Neural cell (in vitro differentiated cells): Measurements from ENCODE around the gene ACTR1B. TPM values are rescaled to one million over a fixed set of nuclear protein-coding genes. Genes with fewer than 3 reads are reported as not detected.

Experiments
- H2AFZ ChIP-seq: fragments of 200-600, 300-800 bp; sonication (generic), shearing (Covaris generic); 2 replicates; pipeline ENCODE4 v1.6.0; 2014; ENCODE audit warnings: low read depth, mild to moderate bottlenecking, antibody characterized with exemption, low read length, moderate library complexity
- H3F3A ChIP-seq: fragments of 200-600 bp; shearing (Covaris generic); 2 replicates; pipeline ENCODE4 v1.6.1; 2016; ENCODE audit warnings: mild to moderate bottlenecking, moderate library complexity, mixed read lengths, antibody characterized with exemption, low read length; ENCODE audit not compliant: insufficient read depth, poor library complexity, severe bottlenecking
- H3K27ac ChIP-seq: fragments of 200-600, 300-800 bp; sonication (generic), shearing (Covaris generic); 2 replicates; pipeline ENCODE4 v1.5.1; 2014; ENCODE audit warnings: mild to moderate bottlenecking, low read length, moderate library complexity
- H3K27me3 ChIP-seq: fragments of 300-800, 200-600 bp; sonication (generic), shearing (Covaris generic); 2 replicates; pipeline ENCODE4 v1.6.0; 2014; ENCODE audit warnings: mild to moderate bottlenecking, low read depth, low read length, moderate library complexity; ENCODE audit not compliant: insufficient read depth
- H3K36me3 ChIP-seq: fragments of 300-800, 200-600 bp; sonication (generic), shearing (Covaris generic); 2 replicates; pipeline ENCODE4 v1.5.1; 2014; ENCODE audit warnings: mild to moderate bottlenecking, antibody characterized with exemption, low read length, moderate library complexity; ENCODE audit not compliant: insufficient read depth
- H3K4me2 ChIP-seq: fragments of 300-800, 200-600 bp; sonication (generic), shearing (Covaris generic); 2 replicates; pipeline ENCODE4 v1.6.0; 2014; ENCODE audit warnings: mild to moderate bottlenecking, low read length
- H3K4me3 ChIP-seq: fragments of 300-800, 200-600 bp; sonication (generic), shearing (Covaris generic); 2 replicates; pipeline ENCODE4 v1.5.1; 2014; ENCODE audit warnings: mild to moderate bottlenecking, low read length, moderate library complexity
- H3K79me2 ChIP-seq: fragments of 200-600 bp; shearing (Covaris generic); replicated peaks from 2 replicates; pipeline ENCODE4 v1.6.0; 2014; ENCODE audit warnings: mild to moderate bottlenecking, low read length, moderate library complexity; ENCODE audit not compliant: insufficient read depth
- H3K9ac ChIP-seq: fragments of 300-800, 200-600 bp; sonication (generic), shearing (Covaris generic); 2 replicates; pipeline ENCODE4 v1.6.1; 2016; ENCODE audit warnings: mild to moderate bottlenecking, low read length, mixed read lengths
- H3K9me2 ChIP-seq: fragments of 200-600 bp; shearing (Covaris generic); 2 replicates; pipeline ENCODE4 v1.6.1; 2016; ENCODE audit warnings: mild to moderate bottlenecking, low read length, mixed read lengths; ENCODE audit not compliant: insufficient read depth
- H3K9me3 ChIP-seq: fragments of 200-600, 300-800 bp; sonication (generic), shearing (Covaris generic); 2 replicates; pipeline ENCODE4 v1.6.1; 2016; ENCODE audit warnings: mild to moderate bottlenecking, mixed run types, low read length, moderate library complexity, mixed read lengths
- H4K20me1 ChIP-seq: fragments of 200-600 bp; shearing (Covaris generic); 2 replicates; pipeline ENCODE4 v1.6.1; 2016; ENCODE audit warnings: mild to moderate bottlenecking, mixed run types; ENCODE audit not compliant: insufficient read depth
- CTCF ChIP-seq: fragments of 450-650 bp; IDR thresholded peaks from 2 replicates; pipeline ENCODE4 v1.5.1; 2014; ENCODE audit warnings: antibody characterized with exemption, mild to moderate bottlenecking, moderate library complexity; ENCODE audit not compliant: poor library complexity, severe bottlenecking
- EP300 ChIP-seq: fragments of 450-650 bp; conservative IDR thresholded peaks from 2 replicates; pipeline ENCODE4 v1.6.1; 2014; ENCODE audit warnings: antibody characterized with exemption, mild to moderate bottlenecking, moderate library complexity; ENCODE audit not compliant: poor library complexity, severe bottlenecking
- EZH2 ChIP-seq: fragments of 200-600, 300-800 bp; shearing (Covaris generic), sonication (generic); IDR thresholded peaks from 2 replicates; pipeline ENCODE4 v1.6.1; 2014; ENCODE audit warnings: antibody characterized with exemption, low read length, borderline replicate concordance, mild to moderate bottlenecking; ENCODE audit not compliant: insufficient read depth, poor library complexity, severe bottlenecking
- MXI1 ChIP-seq: fragments of 450-650 bp; conservative IDR thresholded peaks from 2 replicates; pipeline ENCODE4 v1.6.1; 2014; ENCODE audit warnings: antibody characterized with exemption, mild to moderate bottlenecking; ENCODE audit not compliant: poor library complexity, severe bottlenecking
- POLR2AphosphoS5 ChIP-seq: IDR thresholded peaks from 2 replicates; pipeline ENCODE4 v1.6.1; 2012
- RAD21 ChIP-seq: fragments of 450-650 bp; conservative IDR thresholded peaks from 2 replicates; pipeline ENCODE4 v1.6.1; 2014; ENCODE audit warnings: antibody characterized with exemption, mild to moderate bottlenecking, moderate library complexity
- SMC3 ChIP-seq: fragments of 450-650 bp; conservative IDR thresholded peaks from 2 replicates; pipeline ENCODE4 v1.6.1; 2014; ENCODE audit warnings: antibody characterized with exemption, mild to moderate bottlenecking, moderate library complexity; ENCODE audit not compliant: poor library complexity
- TAF1 ChIP-seq: IDR thresholded peaks from 2 replicates; pipeline ENCODE4 v1.6.1; 2012; ENCODE audit warnings: low read depth
- polyA plus RNA-seq: library from polyadenylated mRNA; depleted of rRNA; stranded (reverse); fragments of >200 nt; gene quantifications from 2 replicates; pipeline ENCODE4 v1.2.3, GENCODE V29; 2014
- TF ChIP-seq, protein P1 (sequence below): IDR thresholded peaks from 2 replicates; pipeline ENCODE4 v1.6.1; 2012; ENCODE audit warnings: borderline replicate concordance

Gene ACTR1B
- polyA plus RNA-seq, 1 donor from 2014 or later = 138 TPM

DNA sequence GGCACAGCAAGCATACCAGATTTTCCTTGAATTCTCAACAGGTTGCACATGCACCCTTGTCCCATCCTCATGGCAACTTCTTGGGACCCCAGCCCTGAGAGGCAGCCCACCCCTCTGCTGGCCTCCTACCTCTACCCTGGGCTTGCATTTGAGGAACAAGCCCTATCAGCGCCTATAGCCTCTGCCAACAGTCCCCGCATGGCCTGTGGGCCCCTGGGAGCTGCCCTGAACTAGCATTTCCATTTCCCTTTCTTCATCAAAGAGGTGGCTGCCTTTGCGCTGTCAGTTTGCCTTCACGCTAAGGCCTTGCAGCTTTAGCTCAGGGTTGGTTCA is 44.2 kb upstream of the ACTR1B start:
- no peaks in the 10 kb centered on the region for H3K79me2 ChIP-seq
- H3K9me3 ChIP-seq = no peaks in the 10 kb centered on the region
- H3F3A ChIP-seq = no peaks in the 10 kb centered on the region
- no peak overlapping the region for H2AFZ ChIP-seq
- no peak overlapping the region for H3K27ac ChIP-seq
- H3K4me2 ChIP-seq = no peak overlapping the region
- TF ChIP-seq EZH2 (no peak), SMC3 (no peak), MXI1 (no peak), CTCF (no peak), TAF1 (no peak), EP300 (no peak), POLR2AphosphoS5 (no peak), RAD21 (no peak)
- TF ChIP-seq, protein P1, sequence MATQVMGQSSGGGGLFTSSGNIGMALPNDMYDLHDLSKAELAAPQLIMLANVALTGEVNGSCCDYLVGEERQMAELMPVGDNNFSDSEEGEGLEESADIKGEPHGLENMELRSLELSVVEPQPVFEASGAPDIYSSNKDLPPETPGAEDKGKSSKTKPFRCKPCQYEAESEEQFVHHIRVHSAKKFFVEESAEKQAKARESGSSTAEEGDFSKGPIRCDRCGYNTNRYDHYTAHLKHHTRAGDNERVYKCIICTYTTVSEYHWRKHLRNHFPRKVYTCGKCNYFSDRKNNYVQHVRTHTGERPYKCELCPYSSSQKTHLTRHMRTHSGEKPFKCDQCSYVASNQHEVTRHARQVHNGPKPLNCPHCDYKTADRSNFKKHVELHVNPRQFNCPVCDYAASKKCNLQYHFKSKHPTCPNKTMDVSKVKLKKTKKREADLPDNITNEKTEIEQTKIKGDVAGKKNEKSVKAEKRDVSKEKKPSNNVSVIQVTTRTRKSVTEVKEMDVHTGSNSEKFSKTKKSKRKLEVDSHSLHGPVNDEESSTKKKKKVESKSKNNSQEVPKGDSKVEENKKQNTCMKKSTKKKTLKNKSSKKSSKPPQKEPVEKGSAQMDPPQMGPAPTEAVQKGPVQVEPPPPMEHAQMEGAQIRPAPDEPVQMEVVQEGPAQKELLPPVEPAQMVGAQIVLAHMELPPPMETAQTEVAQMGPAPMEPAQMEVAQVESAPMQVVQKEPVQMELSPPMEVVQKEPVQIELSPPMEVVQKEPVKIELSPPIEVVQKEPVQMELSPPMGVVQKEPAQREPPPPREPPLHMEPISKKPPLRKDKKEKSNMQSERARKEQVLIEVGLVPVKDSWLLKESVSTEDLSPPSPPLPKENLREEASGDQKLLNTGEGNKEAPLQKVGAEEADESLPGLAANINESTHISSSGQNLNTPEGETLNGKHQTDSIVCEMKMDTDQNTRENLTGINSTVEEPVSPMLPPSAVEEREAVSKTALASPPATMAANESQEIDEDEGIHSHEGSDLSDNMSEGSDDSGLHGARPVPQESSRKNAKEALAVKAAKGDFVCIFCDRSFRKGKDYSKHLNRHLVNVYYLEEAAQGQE = no peak
- no peak overlapping the region for H3K9ac ChIP-seq
- H3K27me3 ChIP-seq = no peaks in the 10 kb centered on the region
- H4K20me1 ChIP-seq = no peaks in the 10 kb centered on the region
- H3K36me3 ChIP-seq = no peaks in the 10 kb centered on the region
- H3K9me2 ChIP-seq = no peaks in the 10 kb centered on the region
- no peak overlapping the region for H3K4me3 ChIP-seq

DNA sequence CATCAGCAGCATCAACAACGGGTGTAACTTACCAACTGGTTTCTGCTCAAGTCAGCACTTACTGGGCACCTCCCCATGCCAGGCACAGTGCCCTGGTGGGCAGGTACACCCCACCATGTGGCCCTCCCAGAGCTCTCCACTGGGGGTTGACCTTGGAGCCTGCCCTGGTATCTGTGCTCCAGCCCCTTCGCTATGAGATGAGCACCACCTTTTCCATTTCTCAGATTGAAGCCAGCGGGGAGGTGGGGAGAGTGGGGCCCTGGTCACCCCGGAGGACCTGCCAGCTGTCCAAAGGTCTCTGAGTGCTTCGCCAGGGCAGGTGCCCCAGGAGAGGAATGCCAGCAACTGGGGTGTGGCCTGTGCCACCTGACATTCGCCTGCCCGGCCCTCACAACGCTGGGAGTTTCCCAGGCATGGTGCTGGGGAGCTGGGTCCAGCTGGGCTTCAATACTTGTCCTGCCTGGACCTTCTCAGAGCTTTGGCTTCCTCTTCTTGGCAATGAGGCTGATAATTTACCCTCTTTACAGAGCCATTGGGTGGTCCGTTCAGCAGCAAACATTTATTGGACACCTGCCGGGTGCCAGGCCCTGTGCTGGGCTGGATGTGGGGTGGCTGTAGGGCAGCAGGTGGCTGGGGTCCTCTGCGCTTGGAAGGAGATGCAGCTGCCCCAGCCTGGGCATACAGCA is 43.7 kb upstream of the ACTR1B start:
- H3K4me2 ChIP-seq = no peak overlapping the region
- no peaks in the 10 kb centered on the region for H3K9me3 ChIP-seq
- H3K9ac ChIP-seq = no peak overlapping the region
- H3K36me3 ChIP-seq = no peaks in the 10 kb centered on the region
- H3K27me3 ChIP-seq = no peaks in the 10 kb centered on the region
- no peak overlapping the region for H3K4me3 ChIP-seq
- TF ChIP-seq CTCF = no peak
- no peak for TF ChIP-seq TAF1
- H3K9me2 ChIP-seq = no peaks in the 10 kb centered on the region
- no peaks in the 10 kb centered on the region for H3K79me2 ChIP-seq
- no peak overlapping the region for H2AFZ ChIP-seq
- no peaks in the 10 kb centered on the region for H3F3A ChIP-seq
- H3K27ac ChIP-seq = no peak overlapping the region
- no peaks in the 10 kb centered on the region for H4K20me1 ChIP-seq
